Activated naive CD8-positive, alpha-beta T cell treated with anti-CD3 and anti-CD28 coated beads, Interleukin-2, amount 10 ng/mL, durations not matched to agents 7 days and 5 days (primary cell): ENCODE results near the gene FMNL2. TPM values are rescaled to one million over a fixed set of nuclear protein-coding genes. Genes with fewer than 3 reads are reported as not detected.

Experiments used
- ATAC-seq: fragments of 150-1000 bp; cut with Tn5 transposase; one replicate; pipeline ENCODE4 v1.10.0; 2021; ENCODE audit warnings: low read depth, moderate library complexity
- POLR2A ChIA-PET: fragments of 350-600 bp; sonication (Branson Sonifier 250); formaldehyde crosslinking; loops from one replicate; lab custom pipeline; 2021; ENCODE audit warnings: antibody characterized with exemption; lab: Charles Lee
- DNase-seq: peaks from one replicate; pipeline ENCODE4 v3.0.0; 2021
- H3K27ac Mint-ChIP-seq: one replicate; pipeline ENCODE4 v1.8.0; 2022; ENCODE audit warnings: mild to moderate bottlenecking, mixed read lengths
- H3K27me3 Mint-ChIP-seq: one replicate; pipeline ENCODE4 v1.8.0; 2022; ENCODE audit warnings: mild to moderate bottlenecking, moderate library complexity, mixed read lengths
- H3K36me3 Mint-ChIP-seq: one replicate; pipeline ENCODE4 v1.8.0; 2021; ENCODE audit warnings: mild to moderate bottlenecking, mixed read lengths
- H3K4me1 Mint-ChIP-seq: one replicate; pipeline ENCODE4 v1.8.0; 2021; ENCODE audit warnings: mixed read lengths
- H3K4me3 Mint-ChIP-seq: one replicate; pipeline ENCODE4 v1.8.0; 2022; ENCODE audit warnings: mild to moderate bottlenecking, moderate library complexity, mixed read lengths
- H3K9me3 Mint-ChIP-seq: one replicate; pipeline ENCODE4 v1.8.0; 2021; ENCODE audit warnings: mixed read lengths
- total RNA-seq, 2 experiments: library from RNA; stranded (reverse); gene quantifications; one replicate each; pipeline ENCODE4 v1.2.3, GENCODE V29; 2021

The FMNL2 gene
- total RNA-seq, 2 experiments from 2014 or later: 0.37 to 0.42 TPM

GRCh38 chr2:152434395-152435182 lies 99.6 kb downstream of the FMNL2 start:
- no peaks in the 10 kb centered on the region for H3K9me3 Mint-ChIP-seq
- no peak for DNase-seq

GRCh38 chr2:152436148-152436547 lies 101.2 kb downstream of the FMNL2 start:
- Mint-ChIP-seq H3K4me1 (no peaks in the 10 kb centered on the region), H3K9me3 (no peaks in the 10 kb centered on the region), H3K4me3 (no peak overlapping the region), H3K27me3 (peaks cover 8% of the 10 kb centered on the region), H3K36me3 (no peaks in the 10 kb centered on the region), H3K27ac (no peak overlapping the region)
- DNase-seq (no peak), ATAC-seq (no peak)
- POLR2A ChIA-PET: no interaction called here

More at GRCh38 chr2:152434395-152435182, 99.6 kb downstream of the FMNL2 start:
- no peak overlapping the region for H3K4me3 Mint-ChIP-seq
- H3K4me1 Mint-ChIP-seq: no peaks in the 10 kb centered on the region
- ATAC-seq: no peak
- H3K27ac Mint-ChIP-seq: no peak overlapping the region
- H3K36me3 Mint-ChIP-seq: no peaks in the 10 kb centered on the region
- H3K27me3 Mint-ChIP-seq: peaks cover 8% of the 10 kb centered on the region
- POLR2A ChIA-PET: no interaction called here

GRCh38 chr2:152437276-152438108 lies 102.5 kb downstream of the FMNL2 start:
- no peaks in the 10 kb centered on the region for H3K4me1 Mint-ChIP-seq
- POLR2A ChIA-PET: no interaction called here
- H3K36me3 Mint-ChIP-seq: no peaks in the 10 kb centered on the region
- H3K27ac Mint-ChIP-seq: no peak overlapping the region
- DNase-seq (no peak), ATAC-seq (no peak)
- no peak overlapping the region for H3K4me3 Mint-ChIP-seq
- peaks cover 8% of the 10 kb centered on the region for H3K27me3 Mint-ChIP-seq
- H3K9me3 Mint-ChIP-seq: no peaks in the 10 kb centered on the region

GRCh38 chr2:152440049-152440448 lies 105.1 kb downstream of the FMNL2 start:
- Mint-ChIP-seq H3K4me1 (no peaks in the 10 kb centered on the region), H3K4me3 (no peak overlapping the region), H3K36me3 (no peaks in the 10 kb centered on the region), H3K9me3 (no peaks in the 10 kb centered on the region), H3K27ac (no peak overlapping the region), H3K27me3 (peaks cover 8% of the 10 kb centered on the region)
- ATAC-seq (no peak), DNase-seq (no peak)
- POLR2A ChIA-PET: no interaction called here

GRCh38 chr2:152440460-152440859 lies 105.5 kb downstream of the FMNL2 start:
- Mint-ChIP-seq H3K27me3 (peaks cover 8% of the 10 kb centered on the region), H3K36me3 (no peaks in the 10 kb centered on the region), H3K4me3 (no peak overlapping the region), H3K9me3 (no peaks in the 10 kb centered on the region), H3K27ac (no peak overlapping the region), H3K4me1 (no peaks in the 10 kb centered on the region)
- ATAC-seq: no peak
- POLR2A ChIA-PET: no interaction called here
- no peak for DNase-seq

- Mint-ChIP-seq H3K4me3 (no peak overlapping the region), H3K27ac (no peak overlapping the region), H3K36me3 (no peaks in the 10 kb centered on the region), H3K27me3 (peaks cover 7% of the 10 kb centered on the region), H3K4me1 (no peaks in the 10 kb centered on the region), H3K9me3 (no peaks in the 10 kb centered on the region)
- ATAC-seq (no peak), DNase-seq (no peak)
- POLR2A ChIA-PET: no interaction called here
Measured at GRCh38 chr2:152441961-152442360, 107.0 kb downstream of the FMNL2 start.

- peaks cover 2% of the 10 kb centered on the region for H3K27me3 Mint-ChIP-seq
- no peaks in the 10 kb centered on the region for H3K9me3 Mint-ChIP-seq
- POLR2A ChIA-PET: no interaction called here
- no peak overlapping the region for H3K4me3 Mint-ChIP-seq
- no peak for DNase-seq
- ATAC-seq: no peak
- H3K27ac Mint-ChIP-seq: no peak overlapping the region
- H3K4me1 Mint-ChIP-seq: no peaks in the 10 kb centered on the region
- no peaks in the 10 kb centered on the region for H3K36me3 Mint-ChIP-seq
Measured at GRCh38 chr2:152443771-152444170, 108.8 kb downstream of the FMNL2 start.

- Mint-ChIP-seq H3K4me3 (no peak overlapping the region), H3K9me3 (no peaks in the 10 kb centered on the region), H3K27me3 (no peaks in the 10 kb centered on the region), H3K4me1 (no peaks in the 10 kb centered on the region), H3K36me3 (no peaks in the 10 kb centered on the region), H3K27ac (no peak overlapping the region)
- ATAC-seq (no peak), DNase-seq (no peak)
- POLR2A ChIA-PET: no interaction called here
Measured at GRCh38 chr2:152444448-152444847, 109.5 kb downstream of the FMNL2 start.

- no peak for DNase-seq
- no peak overlapping the region for H3K27ac Mint-ChIP-seq
- no peaks in the 10 kb centered on the region for H3K36me3 Mint-ChIP-seq
- ATAC-seq: no peak
- H3K27me3 Mint-ChIP-seq: no peaks in the 10 kb centered on the region
- POLR2A ChIA-PET: no interaction called here
- H3K4me1 Mint-ChIP-seq: no peaks in the 10 kb centered on the region
- no peak overlapping the region for H3K4me3 Mint-ChIP-seq
- H3K9me3 Mint-ChIP-seq: no peaks in the 10 kb centered on the region
Measured at GRCh38 chr2:152445375-152445774, 110.4 kb downstream of the FMNL2 start.

GRCh38 chr2:152445791-152446201 lies 110.8 kb downstream of the FMNL2 start:
- DNase-seq: no peak
- Mint-ChIP-seq H3K27me3 (no peaks in the 10 kb centered on the region), H3K4me1 (no peaks in the 10 kb centered on the region), H3K27ac (no peak overlapping the region), H3K36me3 (no peaks in the 10 kb centered on the region), H3K4me3 (no peak overlapping the region), H3K9me3 (no peaks in the 10 kb centered on the region)
- POLR2A ChIA-PET: no interaction called here
- no peak for ATAC-seq

- H3K4me3 Mint-ChIP-seq: no peak overlapping the region
- POLR2A ChIA-PET: no interaction called here
- H3K36me3 Mint-ChIP-seq: no peaks in the 10 kb centered on the region
- ATAC-seq (no peak), DNase-seq (no peak)
- no peaks in the 10 kb centered on the region for H3K4me1 Mint-ChIP-seq
- H3K9me3 Mint-ChIP-seq: no peaks in the 10 kb centered on the region
- H3K27ac Mint-ChIP-seq: no peak overlapping the region
- H3K27me3 Mint-ChIP-seq: peaks cover 1% of the 10 kb centered on the region
Measured at GRCh38 chr2:152446213-152446612, 111.2 kb downstream of the FMNL2 start.

GRCh38 chr2:152447897-152448296 lies 112.9 kb downstream of the FMNL2 start:
- Mint-ChIP-seq H3K4me1 (no peaks in the 10 kb centered on the region), H3K9me3 (no peaks in the 10 kb centered on the region), H3K27me3 (peaks cover 1% of the 10 kb centered on the region), H3K27ac (no peak overlapping the region), H3K4me3 (no peak overlapping the region), H3K36me3 (no peaks in the 10 kb centered on the region)
- ATAC-seq (no peak), DNase-seq (no peak)
- POLR2A ChIA-PET: no interaction called here

- Mint-ChIP-seq H3K27me3 (peaks cover 1% of the 10 kb centered on the region), H3K4me1 (no peaks in the 10 kb centered on the region), H3K4me3 (no peak overlapping the region), H3K36me3 (no peaks in the 10 kb centered on the region), H3K9me3 (no peaks in the 10 kb centered on the region), H3K27ac (no peak overlapping the region)
- no peak for ATAC-seq
- POLR2A ChIA-PET: no interaction called here
- DNase-seq: no peak
Measured at GRCh38 chr2:152448606-152449005, 113.6 kb downstream of the FMNL2 start.

- no peak overlapping the region for H3K27ac Mint-ChIP-seq
- H3K27me3 Mint-ChIP-seq: peaks cover 4% of the 10 kb centered on the region
- no peaks in the 10 kb centered on the region for H3K36me3 Mint-ChIP-seq
- H3K9me3 Mint-ChIP-seq: no peaks in the 10 kb centered on the region
- POLR2A ChIA-PET: no interaction called here
- H3K4me1 Mint-ChIP-seq: no peaks in the 10 kb centered on the region
- H3K4me3 Mint-ChIP-seq: no peak overlapping the region
- ATAC-seq (no peak), DNase-seq (no peak)
Measured at GRCh38 chr2:152449578-152449977, 114.6 kb downstream of the FMNL2 start.
